Colonic mucosa (tissue), 4 donors: Measurements from ENCODE around the gene GNAI3. TPM values are rescaled to one million over a fixed set of nuclear protein-coding genes. Genes with fewer than 3 reads are reported as not detected.
"Not testable (repeated sequence)": the region's sequence is repeated elsewhere in the genome, so short reads cannot be mapped to it uniquely, and the experiment has no call there.

Source experiments
- DNase-seq: peaks from one replicate; pipeline ENCODE4 v3.0.0-alpha.2; 2020
- H3K27ac ChIP-seq: fragments of 200-600 bp; one replicate; pipeline ENCODE4 v1.8.0; 2021
- H3K27me3 ChIP-seq: fragments of 200-600 bp; one replicate; pipeline ENCODE4 v1.8.0; 2021
- H3K36me3 ChIP-seq: fragments of 200-600 bp; one replicate; pipeline ENCODE4 v1.8.0; 2021
- H3K4me1 ChIP-seq: fragments of 200-600 bp; one replicate; pipeline ENCODE4 v1.8.0; 2021; ENCODE audit warnings: mild to moderate bottlenecking
- H3K4me3 ChIP-seq: fragments of 200-600 bp; one replicate; pipeline ENCODE4 v1.8.0; 2021
- H3K9ac ChIP-seq, 2 donors: one replicate each; pipeline ENCODE4 v1.7.0; 2013; ENCODE audit warnings: control low read depth in 2 of 2, low read depth in 2 of 2, low read length in 2 of 2
- H3K9me3 ChIP-seq: fragments of 200-600 bp; one replicate; pipeline ENCODE4 v1.8.0; 2021
- intact Hi-C: fragments of 100-400 bp; cut with DNase I; formaldehyde crosslinking; loops from one replicate; pipeline ENCODE4 v1.14.1; 2022
- total RNA-seq, 2 donors: library from RNA; stranded (reverse); fragmentation: NEBNext Ultra II Directional in 1 of 2; extraction: Animal tissue kit (Norgen Biotek cat#: 25700) in 1 of 2; gene quantifications; one replicate each; pipeline ENCODE4 v1.2.1, GENCODE V29; 2021
- TF ChIP-seq, protein P1 (sequence below): fragments of 200-600 bp; IDR thresholded peaks from one replicate; pipeline ENCODE4 v1.8.0; 2022; ENCODE audit warnings: antibody characterized with exemption, mild to moderate bottlenecking
- donor health status: healthy.
- donor health status: DM: no; HTN: no; CAD: no.
- donor health status: DM: no; HTN: no; CAD: no.

GNAI3 gene
- total RNA-seq, 2 donors from 2014 or later: 7.7 to 8.9 TPM

DNA sequence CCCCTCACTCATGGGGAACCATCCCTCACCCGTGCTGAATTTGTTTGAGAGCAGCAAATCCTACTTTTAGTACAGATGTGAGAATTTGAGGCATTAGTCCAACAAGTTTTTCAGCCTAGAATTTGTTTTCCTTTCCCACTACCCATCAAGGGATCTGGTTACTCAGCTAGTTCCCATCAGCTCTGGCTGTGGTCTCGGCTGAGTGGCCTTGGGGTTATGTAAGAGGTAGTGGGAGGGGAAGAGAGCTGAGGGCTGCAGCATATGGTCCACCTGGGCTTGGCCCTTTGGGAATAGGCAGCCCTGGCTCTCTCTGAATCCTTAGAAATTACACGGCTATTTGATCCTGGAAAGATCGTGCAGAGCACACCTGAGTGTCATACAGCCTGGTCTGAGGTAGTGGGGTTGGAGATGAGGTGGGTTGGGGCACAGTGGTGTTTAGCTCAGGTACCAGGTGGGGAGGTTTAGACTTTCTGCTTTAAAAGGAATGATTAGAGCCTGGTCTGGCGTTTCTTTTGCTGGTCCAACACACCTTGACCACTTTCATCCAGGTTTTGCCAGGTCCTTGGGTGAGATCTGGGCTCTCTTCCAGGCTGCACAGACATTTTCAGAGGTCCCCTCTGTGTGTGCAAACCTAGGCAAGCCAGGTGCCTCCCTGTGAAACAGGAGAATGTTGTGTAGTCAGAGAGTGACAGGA lies 111.7 kb downstream of the GNAI3 start:
- Histone ChIP-seq H3K9me3 (no peaks in the 10 kb centered on the region), H3K27me3 (no peaks in the 10 kb centered on the region), H3K4me3 (no peak overlapping the region), H3K36me3 (no peaks in the 10 kb centered on the region), H3K27ac (no peak overlapping the region), H3K4me1 (no peaks in the 10 kb centered on the region), H3K9ac (no peak overlapping the region)
- intact Hi-C loops: no loop called here
- TF ChIP-seq, protein P1, sequence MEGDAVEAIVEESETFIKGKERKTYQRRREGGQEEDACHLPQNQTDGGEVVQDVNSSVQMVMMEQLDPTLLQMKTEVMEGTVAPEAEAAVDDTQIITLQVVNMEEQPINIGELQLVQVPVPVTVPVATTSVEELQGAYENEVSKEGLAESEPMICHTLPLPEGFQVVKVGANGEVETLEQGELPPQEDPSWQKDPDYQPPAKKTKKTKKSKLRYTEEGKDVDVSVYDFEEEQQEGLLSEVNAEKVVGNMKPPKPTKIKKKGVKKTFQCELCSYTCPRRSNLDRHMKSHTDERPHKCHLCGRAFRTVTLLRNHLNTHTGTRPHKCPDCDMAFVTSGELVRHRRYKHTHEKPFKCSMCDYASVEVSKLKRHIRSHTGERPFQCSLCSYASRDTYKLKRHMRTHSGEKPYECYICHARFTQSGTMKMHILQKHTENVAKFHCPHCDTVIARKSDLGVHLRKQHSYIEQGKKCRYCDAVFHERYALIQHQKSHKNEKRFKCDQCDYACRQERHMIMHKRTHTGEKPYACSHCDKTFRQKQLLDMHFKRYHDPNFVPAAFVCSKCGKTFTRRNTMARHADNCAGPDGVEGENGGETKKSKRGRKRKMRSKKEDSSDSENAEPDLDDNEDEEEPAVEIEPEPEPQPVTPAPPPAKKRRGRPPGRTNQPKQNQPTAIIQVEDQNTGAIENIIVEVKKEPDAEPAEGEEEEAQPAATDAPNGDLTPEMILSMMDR: no peak
- DNase-seq: no peak

GRCh38 chr1:109660691-109661026 lies 112.2 kb downstream of the GNAI3 start:
- H3K27ac ChIP-seq: not testable (repeated sequence)

DNA sequence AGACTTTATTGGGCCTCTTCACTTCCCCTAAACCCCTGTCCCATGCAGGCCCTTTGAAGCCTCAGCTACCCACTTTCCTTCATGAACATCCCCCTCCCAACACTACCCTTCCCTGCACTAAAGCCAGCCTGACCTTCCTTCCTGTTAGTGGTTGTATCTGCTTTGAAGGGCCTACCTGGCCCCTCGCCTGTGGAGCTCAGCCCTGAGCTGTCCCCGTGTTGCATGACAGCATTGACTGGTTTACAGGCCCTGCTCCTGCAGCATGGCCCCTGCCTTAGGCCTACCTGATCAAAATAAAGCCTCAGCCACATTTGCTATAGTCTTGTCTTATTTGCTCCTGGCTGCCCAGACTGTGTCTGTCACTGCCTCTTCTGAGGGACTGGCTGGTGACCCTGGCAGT lies 113.0 kb downstream of the GNAI3 start:
- no peak for DNase-seq
- no peak overlapping the region for H3K4me3 ChIP-seq
- H3K9ac ChIP-seq: no peak overlapping the region
- no peaks in the 10 kb centered on the region for H3K36me3 ChIP-seq
- no peaks in the 10 kb centered on the region for H3K9me3 ChIP-seq
- H3K27ac ChIP-seq: no peak overlapping the region
- TF ChIP-seq, protein P1: no peak
- H3K4me1 ChIP-seq: no peaks in the 10 kb centered on the region
- intact Hi-C loops: no loop called here
- no peaks in the 10 kb centered on the region for H3K27me3 ChIP-seq

More at GRCh38 chr1:109660691-109661026, 112.2 kb downstream of the GNAI3 start:
- H3K9ac ChIP-seq, H3K4me3 ChIP-seq, H3K36me3 ChIP-seq, H3K9me3 ChIP-seq, H3K27me3 ChIP-seq, DNase-seq, H3K4me1 ChIP-seq, intact Hi-C loops: not testable (repeated sequence)

DNA sequence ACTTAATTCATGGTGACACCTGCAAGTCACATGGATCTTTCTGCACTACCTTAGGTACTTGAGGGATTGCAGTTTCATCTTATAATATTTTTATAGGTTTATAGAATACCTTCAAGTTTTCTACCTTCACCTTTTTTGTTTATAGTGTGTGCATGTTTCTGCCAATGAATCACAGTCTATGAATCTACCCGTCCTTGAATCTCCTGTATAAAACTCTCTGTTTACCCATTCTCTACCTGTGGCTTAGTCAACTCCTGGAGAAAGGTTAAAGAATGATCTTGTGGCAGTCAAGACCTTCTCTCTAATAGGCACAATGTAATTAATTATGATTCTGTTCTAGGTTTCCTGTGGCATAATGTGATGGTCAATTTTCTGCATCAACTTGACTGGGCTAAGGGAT lies 116.3 kb downstream of the GNAI3 start:
- no peak for DNase-seq

GRCh38 chr1:109667452-109668122 lies 119.2 kb downstream of the GNAI3 start, which contains the start of gene GSTM2:
TSS of gene GSTM2 (plus strand) at chr1:109668057. CDS start at chr1:109668116, 59 bp downstream.
- H3K27ac ChIP-seq: no peak within 1 kb of the TSS
- no peaks in the 10 kb centered on the region for H3K27me3 ChIP-seq
- H3K9ac ChIP-seq: peak within 1 kb of the TSS; percentile 62 to 68
- TF ChIP-seq, protein P1: no peak
- intact Hi-C loops: no loop called here
- no peaks in the 10 kb centered on the region for H3K36me3 ChIP-seq
- no peaks in the 10 kb centered on the region for H3K4me1 ChIP-seq
- peak; percentile 92 for DNase-seq
- H3K4me3 ChIP-seq: peak within 1 kb of the TSS; percentile 40
- no peaks in the 10 kb centered on the region for H3K9me3 ChIP-seq

More for the DNA sequence above, 116.3 kb downstream of the GNAI3 start:
- Histone ChIP-seq H3K9me3 (no peaks in the 10 kb centered on the region), H3K27ac (no peak overlapping the region), H3K4me1 (no peaks in the 10 kb centered on the region), H3K9ac (no peak overlapping the region), H3K4me3 (no peak overlapping the region), H3K27me3 (no peaks in the 10 kb centered on the region), H3K36me3 (no peaks in the 10 kb centered on the region)
- intact Hi-C loops: no loop called here
- TF ChIP-seq, protein P1: no peak

Other genes with a start within 250 kb of the GNAI3 start
- not detected for gene MYBPHL, start 241.6 kb upstream of the GNAI3 start, total RNA-seq
- gene SORT1, start 150.7 kb upstream of the GNAI3 start, total RNA-seq: 100 to 1,000 TPM in 1 of 2 donors, 10 to 100 TPM in 1; 76.2 to 134 TPM
- 100 to 1,000 TPM in 1 of 2 donors, 10 to 100 TPM in 1; 93.9 to 163 TPM for gene PSMA5, start 122.2 kb upstream of the GNAI3 start, total RNA-seq
- under 1 TPM; 0.12 to 0.35 TPM for gene SYPL2, start 82.1 kb upstream of the GNAI3 start, total RNA-seq
- 1 to 10 TPM; 2.3 to 4.0 TPM for gene ATXN7L2, start 64.7 kb upstream of the GNAI3 start, total RNA-seq
- gene CYB561D1, start 54.5 kb upstream of the GNAI3 start, total RNA-seq: 10 to 100 TPM in 1 of 2 donors, 1 to 10 TPM in 1; 8.1 to 12.5 TPM
- 1 to 10 TPM; 2.5 to 3.9 TPM for gene AMIGO1, start 38.9 kb upstream of the GNAI3 start, total RNA-seq
- not detected for gene GPR61, start 8.7 kb upstream of the GNAI3 start, total RNA-seq
- under 1 TPM in 1 of 2 donors, not detected in 1; 0.32 TPM for gene GNAT2, start 71.0 kb downstream of the GNAI3 start, total RNA-seq
- gene AMPD2, start 71.2 kb downstream of the GNAI3 start, total RNA-seq: 10 to 100 TPM; 28.0 to 60.3 TPM
- gene GSTM4, start 107.5 kb downstream of the GNAI3 start, total RNA-seq: 10 to 100 TPM; 62.6 to 77.4 TPM
- gene GSTM2, start 119.4 kb downstream of the GNAI3 start, total RNA-seq: 10 to 100 TPM; 18.5 to 20.7 TPM
- gene GSTM1, start 139.2 kb downstream of the GNAI3 start, total RNA-seq: 10 to 100 TPM in 1 of 2 donors, not detected in 1; 46.1 TPM
- 1 to 10 TPM; 2.0 to 3.0 TPM for gene GSTM5, start 163.6 kb downstream of the GNAI3 start, total RNA-seq
- gene GSTM3, start 192.4 kb downstream of the GNAI3 start, total RNA-seq: 10 to 100 TPM in 1 of 2 donors, 1 to 10 TPM in 1; 4.9 to 24.6 TPM
- gene EPS8L3, start 215.3 kb downstream of the GNAI3 start, total RNA-seq: 100 to 1,000 TPM; 283 to 290 TPM